ENCODE results near the gene ADARB1.
A peak's percentile ranks its signal among the peaks of the same experiment; 100 is the strongest.

ADARB1 gene

DNA sequence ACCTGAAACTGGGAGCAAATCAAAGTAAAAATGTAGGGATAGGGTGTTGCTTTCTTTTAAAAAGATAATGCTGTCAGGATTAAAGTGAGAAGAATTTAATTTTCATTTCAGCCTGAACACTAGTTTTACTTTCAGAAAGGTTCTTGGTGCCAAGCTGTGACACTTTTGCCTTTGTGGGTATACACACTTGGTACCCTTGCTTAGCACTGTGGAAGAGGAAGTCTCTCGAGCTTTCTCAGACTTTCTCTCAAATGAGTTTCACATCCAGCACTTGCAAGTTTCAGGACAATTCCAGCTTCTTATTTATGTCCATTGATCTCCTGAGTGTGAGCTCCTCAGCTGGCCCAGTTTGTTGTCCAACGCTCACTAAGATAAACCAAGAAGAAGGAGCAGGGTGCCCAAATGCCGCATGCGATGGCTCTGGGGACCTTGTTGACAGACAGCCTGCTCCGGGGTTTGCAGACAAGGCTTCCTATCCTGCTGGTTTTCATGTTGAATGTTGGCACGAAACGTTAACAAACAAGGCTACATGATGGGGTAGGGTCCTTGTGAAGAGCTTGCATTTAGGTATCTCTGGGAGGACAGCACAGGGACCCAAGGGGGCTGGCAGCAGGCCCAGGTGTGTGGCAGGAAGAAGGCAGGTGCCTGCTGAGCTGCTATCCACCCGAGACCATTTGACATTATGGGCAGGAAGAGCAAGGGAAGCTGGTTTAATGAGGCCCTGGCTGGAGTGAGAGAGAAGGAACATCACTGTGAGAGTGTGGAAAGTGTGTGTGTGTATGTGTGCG lies 133.7 kb downstream of the ADARB1 start:
- no peak for DNase-seq (ENCODE audit: low spot score)

DNA sequence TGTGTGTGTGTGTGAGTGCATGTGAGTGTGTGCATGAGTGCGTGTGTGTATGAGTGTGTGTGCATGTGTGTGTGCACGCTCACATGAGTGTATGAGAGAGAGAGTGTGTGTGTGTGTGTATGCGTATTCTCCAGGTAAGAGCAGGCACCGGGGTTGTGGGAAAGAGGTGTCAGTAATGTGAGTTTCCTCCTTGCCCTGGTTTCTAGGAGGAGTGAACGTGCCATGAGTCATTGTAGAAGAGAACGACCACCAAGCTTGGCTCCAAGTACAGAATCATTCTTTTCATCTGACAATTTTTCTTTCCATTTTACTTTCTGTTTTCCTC lies 134.2 kb downstream of the ADARB1 start:
- DNase-seq (ENCODE audit: low spot score) = no peak

- DNase-seq (ENCODE audit: low spot score) = no peak
Observed at GRCh38 chr21:45209046-45209445, 134.7 kb downstream of the ADARB1 start.

DNA sequence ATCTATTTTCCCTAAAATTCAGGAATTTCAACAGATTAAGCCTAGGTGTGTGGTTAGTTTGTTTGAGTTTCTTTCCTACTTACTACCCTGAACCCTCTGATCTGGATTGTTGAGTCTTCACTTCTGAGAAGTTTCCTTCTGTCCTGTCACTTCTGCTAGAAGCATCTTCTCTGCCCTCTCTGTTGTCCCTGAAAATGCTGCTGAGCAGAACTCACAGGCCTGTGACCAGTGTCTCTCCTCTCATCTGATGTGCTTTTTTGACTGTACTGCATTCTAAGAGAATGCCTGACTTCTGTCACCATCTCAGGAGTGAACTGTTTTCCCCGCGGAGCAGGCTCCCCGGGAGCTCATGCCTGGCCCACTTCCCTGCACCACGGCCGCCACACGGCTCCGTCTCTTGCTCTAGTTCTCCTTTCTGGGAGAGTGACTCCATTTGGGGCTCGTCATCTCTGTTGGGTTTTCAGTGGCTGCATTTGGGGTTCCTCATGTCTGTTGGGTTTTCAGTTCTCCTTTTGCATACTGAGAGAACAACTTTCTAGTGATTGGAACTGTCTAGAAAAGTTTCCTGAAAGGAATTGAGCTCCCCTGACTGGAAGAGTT lies 135.4 kb downstream of the ADARB1 start:
- DNase-seq (ENCODE audit: low spot score) = peak; percentile 15

- no peak for DNase-seq (ENCODE audit: low spot score)
Observed at GRCh38 chr21:45210461-45210983, 136.1 kb downstream of the ADARB1 start.

DNA sequence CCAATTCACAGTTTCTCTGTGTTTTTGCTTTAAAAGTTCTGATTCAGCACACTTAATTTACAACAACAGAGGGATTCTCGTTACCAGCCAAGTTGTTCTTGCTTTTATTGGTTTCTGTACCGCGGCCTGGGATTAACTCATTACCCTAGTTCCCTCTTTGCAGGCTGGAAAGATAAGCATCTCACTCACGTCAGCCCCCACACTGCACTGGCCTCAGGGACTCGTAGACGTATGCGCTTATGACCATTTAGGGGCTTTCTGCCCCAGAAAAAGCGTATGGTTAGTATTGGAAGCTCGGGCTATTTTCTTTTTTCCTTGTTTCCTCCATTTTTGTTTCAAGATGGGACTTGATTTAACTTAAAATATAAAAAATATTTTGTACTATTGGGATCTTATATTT lies 137.3 kb downstream of the ADARB1 start:
- no peak for DNase-seq (ENCODE audit: low spot score)

DNA sequence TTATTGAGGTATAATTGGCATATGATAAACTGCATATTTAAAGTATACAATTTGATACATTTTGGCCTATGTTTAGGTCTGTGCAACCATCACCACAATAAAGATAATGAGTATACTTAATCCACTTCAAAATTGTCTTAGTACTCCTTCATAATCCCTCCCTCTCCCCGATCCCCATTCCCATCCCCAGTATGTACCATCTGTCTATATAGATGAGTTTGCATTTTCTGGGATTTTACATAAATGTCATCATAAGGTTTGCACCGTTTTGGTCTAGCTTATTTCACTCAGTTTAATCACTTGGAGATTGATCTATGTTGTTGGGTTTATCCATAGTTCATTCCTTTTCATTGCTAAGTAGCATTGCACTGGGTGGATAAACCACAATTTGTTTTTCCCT lies 139.0 kb downstream of the ADARB1 start:
- DNase-seq (ENCODE audit: low spot score) = no peak

GRCh38 chr21:45215213-45215612 lies 140.8 kb downstream of the ADARB1 start:
- DNase-seq (ENCODE audit: low spot score) = no peak

GRCh38 chr21:45217010-45217409 lies 142.6 kb downstream of the ADARB1 start:
- DNase-seq (ENCODE audit: low spot score) = no peak

DNA sequence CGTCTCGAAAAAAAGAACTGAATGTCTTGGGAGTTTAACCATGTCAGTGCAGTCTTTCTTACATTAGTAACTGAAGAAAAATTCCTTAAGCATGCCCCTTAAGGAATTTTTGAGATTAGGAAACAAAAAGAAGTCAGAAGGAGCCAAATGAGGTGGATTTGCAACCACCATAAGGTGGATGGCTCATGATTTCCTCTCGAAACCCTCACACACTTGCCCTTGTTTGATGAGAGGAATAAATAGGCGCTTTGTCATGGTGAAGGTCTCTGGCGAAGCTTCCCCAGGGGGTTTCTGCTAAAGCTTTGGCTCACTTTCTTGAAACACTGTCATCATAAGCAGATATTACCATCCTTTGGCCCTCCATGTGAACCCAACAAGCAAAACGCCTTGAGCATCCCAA lies 145.1 kb downstream of the ADARB1 start:
- no peak for DNase-seq (ENCODE audit: low spot score)

DNA sequence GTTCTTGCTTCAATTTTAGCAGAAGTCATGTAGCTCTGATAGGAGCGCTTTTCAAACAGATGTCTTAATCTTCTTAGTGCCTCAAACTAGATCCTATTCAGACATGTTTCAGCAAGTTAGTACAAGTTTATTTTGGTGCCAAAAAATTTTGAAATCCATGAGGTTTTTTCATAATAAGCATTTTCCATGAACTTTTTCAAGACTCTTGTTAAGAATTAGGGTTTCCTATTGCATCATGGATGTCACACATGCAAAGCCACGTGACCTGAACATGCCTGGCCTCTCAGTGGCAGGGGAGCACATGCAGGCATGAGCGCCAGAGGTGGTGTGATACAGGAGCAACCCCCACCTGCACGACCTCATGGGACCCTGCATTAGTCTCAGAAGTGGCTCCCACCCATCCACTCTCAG lies 145.7 kb downstream of the ADARB1 start:
- no peak for DNase-seq (ENCODE audit: low spot score)

GRCh38 chr21:45220714-45221490 lies 146.5 kb downstream of the ADARB1 start:
- no peak for DNase-seq (ENCODE audit: low spot score)

GRCh38 chr21:45222001-45222400 lies 147.6 kb downstream of the ADARB1 start:
- no peak for DNase-seq (ENCODE audit: low spot score)

- no peak for DNase-seq (ENCODE audit: low spot score)
Observed at GRCh38 chr21:45223236-45224185, 149.1 kb downstream of the ADARB1 start.

- no peak for DNase-seq (ENCODE audit: low spot score)
Observed at GRCh38 chr21:45224189-45224938, 150.0 kb downstream of the ADARB1 start.

DNA sequence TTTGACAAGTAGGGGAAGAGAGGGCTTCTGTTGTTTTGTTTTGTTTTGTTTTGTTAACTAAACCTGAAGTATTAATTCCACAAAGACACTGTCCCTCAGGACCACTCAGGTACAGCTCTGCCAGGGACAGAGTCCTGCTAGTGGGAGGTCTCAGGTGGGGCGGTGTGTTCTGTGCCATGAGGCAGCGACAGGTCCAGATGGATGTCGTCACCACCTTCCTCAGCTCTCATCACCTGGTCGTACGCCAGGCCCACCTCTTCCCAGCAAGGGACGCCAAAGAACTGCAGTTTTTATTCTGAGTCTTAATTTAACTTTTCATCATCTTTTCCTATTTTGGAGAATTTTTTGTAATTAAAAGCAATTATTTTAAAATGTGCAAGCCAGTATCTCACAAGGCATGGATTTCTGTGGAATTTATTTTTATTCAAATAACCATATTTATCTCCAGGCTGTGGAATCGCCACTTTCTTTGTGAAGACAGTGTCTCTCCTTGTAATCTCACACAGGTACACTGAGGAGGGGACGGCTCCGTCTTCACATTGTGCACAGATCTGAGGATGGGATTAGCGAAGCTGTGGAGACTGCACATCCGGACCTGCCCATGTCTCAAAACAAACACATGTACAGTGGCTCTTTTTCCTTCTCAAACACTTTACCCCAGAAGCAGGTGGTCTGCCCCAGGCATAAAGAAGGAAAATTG lies 150.8 kb downstream of the ADARB1 start:
- DNase-seq (ENCODE audit: low spot score) = no peak

DNA sequence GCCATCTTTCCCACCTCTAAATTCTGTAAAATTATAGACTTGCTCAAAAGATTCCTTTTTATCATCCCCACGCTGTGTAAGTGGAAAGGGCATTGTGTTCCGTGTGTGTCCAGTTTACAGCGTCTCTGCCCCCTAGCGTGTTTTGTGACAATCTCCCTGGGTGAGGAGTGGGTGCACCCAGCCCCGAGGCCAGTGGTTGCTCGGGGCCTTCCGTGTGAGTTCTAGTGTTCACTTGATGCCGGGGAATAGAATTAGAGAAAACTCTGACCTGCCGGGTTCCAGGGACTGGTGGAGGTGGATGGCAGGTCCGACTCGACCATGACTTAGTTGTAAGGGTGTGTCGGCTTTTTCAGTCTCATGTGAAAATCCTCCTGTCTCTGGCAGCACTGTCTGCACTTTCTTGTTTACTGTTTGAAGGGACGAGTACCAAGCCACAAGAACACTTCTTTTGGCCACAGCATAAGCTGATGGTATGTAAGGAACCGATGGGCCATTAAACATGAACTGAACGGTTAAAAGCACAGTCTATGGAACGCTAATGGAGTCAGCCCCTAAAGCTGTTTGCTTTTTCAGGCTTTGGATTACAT lies 151.5 kb downstream of the ADARB1 start:
- DNase-seq (ENCODE audit: low spot score) = no peak

DNA sequence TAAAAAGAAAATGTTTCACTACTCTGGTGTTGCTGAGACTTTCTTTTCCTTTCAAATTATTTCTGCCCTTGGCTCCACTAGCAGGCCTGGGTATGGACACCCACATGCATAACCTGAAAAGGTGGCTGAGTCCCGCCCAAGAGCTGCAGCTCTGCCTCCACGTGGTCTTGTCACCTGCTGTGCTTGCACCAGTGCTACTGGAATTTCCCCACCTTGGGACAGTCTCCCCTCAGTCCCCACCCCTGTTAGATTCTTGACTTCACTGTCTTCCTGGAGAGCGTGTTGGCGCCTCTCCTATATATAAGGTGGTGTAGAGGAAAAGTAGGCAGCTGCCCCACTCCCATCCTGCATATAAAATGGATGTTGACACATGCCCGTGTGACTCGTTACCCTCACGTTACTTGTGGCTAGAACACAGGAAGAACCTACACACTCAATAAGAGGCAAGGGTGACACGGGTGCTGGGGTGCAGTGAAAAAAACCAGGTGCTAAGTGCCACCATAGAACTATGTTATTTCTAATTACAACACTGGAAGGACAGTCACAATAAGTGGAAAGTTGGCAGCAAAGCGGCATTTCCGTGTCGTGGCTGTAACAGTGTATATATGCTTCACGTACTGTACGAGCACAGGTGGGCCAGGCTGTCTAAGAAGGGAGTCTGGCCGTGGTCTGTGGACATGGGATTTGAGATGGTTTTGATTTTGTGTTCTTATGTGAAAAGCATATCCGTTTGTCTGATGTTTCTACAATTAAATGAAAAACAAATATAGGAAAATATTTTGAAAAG lies 152.4 kb downstream of the ADARB1 start:
- DNase-seq (ENCODE audit: low spot score) = no peak

GRCh38 chr21:45227735-45228134 lies 153.4 kb downstream of the ADARB1 start:
- DNase-seq (ENCODE audit: low spot score) = no peak

Data from putamen (tissue), 1 donor.